H1 (cell line): ENCODE data around the gene PNPLA3. TPM values are rescaled to one million over a fixed set of nuclear protein-coding genes. Genes with fewer than 3 reads are reported as not detected.

ENCODE experiments used
- CTCF ChIA-PET: fragments of 300-600 bp; sonication (Branson Sonifier 250); formaldehyde crosslinking; loops from one replicate; lab custom pipeline; 2021; ENCODE audit not compliant: partially characterized antibody; lab: Charles Lee
- POLR2A ChIA-PET: fragments of 300-600 bp; sonication (Branson Sonifier 250); formaldehyde crosslinking; loops from one replicate; lab custom pipeline; 2021; ENCODE audit warnings: inconsistent platforms; ENCODE audit not compliant: partially characterized antibody; lab: Charles Lee
- DNase-seq, 2 experiments: peaks; one replicate each; pipeline versions ENCODE4 v3.0.0 to v3.0.0-alpha.2; 2010 to 2022; ENCODE audit warnings: low spot score in 2 of 2, low read depth in 1 of 2, mixed read lengths in 1 of 2
- FAIRE-seq: peaks from 2 replicates; lab custom pipeline; 2011; peaks lifted over from hg19 to GRCh38; lab: Jason Lieb, UNC
- H2AFZ ChIP-seq: 2 replicates; pipeline ENCODE4 v1.8.1; 2012; ENCODE audit warnings: low read length, inconsistent platforms
- H2AK5ac ChIP-seq: 2 replicates; pipeline ENCODE4 v1.6.1; 2013; ENCODE audit warnings: low read depth, low read length
- H2BK120ac ChIP-seq: replicated peaks from 2 replicates; pipeline ENCODE3; 2013; ENCODE audit warnings: low read depth, low read length, inconsistent platforms
- H2BK12ac ChIP-seq: 2 replicates; pipeline ENCODE4 v1.6.1; 2013; ENCODE audit warnings: low read depth, low read length
- H2BK15ac ChIP-seq: 2 replicates; pipeline ENCODE4 v1.6.1; 2013; ENCODE audit warnings: low read length
- H2BK20ac ChIP-seq: 2 replicates; pipeline ENCODE4 v1.6.1; 2013; ENCODE audit warnings: low read length
- H2BK5ac ChIP-seq: 2 replicates; pipeline ENCODE4 v1.6.1; 2013; ENCODE audit warnings: low read depth, low read length
- H3K14ac ChIP-seq: 2 replicates; pipeline ENCODE4 v1.6.1; 2013; ENCODE audit warnings: inconsistent platforms; ENCODE audit not compliant: insufficient read length
- H3K18ac ChIP-seq: 2 replicates; pipeline ENCODE4 v1.6.1; 2013; ENCODE audit warnings: low read length; ENCODE audit errors: extremely low read depth
- H3K23ac ChIP-seq: 2 replicates; pipeline ENCODE4 v1.6.1; 2013; ENCODE audit warnings: inconsistent platforms; ENCODE audit not compliant: insufficient read length
- H3K23me2 ChIP-seq: 2 replicates; pipeline ENCODE4 v1.6.1; 2013; ENCODE audit warnings: low read depth, low read length
- H3K27ac ChIP-seq: 2 replicates; pipeline ENCODE4 v1.6.1; 2011; ENCODE audit warnings: low read depth, low read length, inconsistent platforms
- H3K27me3 ChIP-seq, 4 experiments: replicated peaks in 1 of 4; 1 replicate in 1 of 4; 2 replicates in 3 of 4; pipeline versions ENCODE4 v1.6.1 to v1.8.1; 2011 to 2013; ENCODE audit warnings: low read length in 3 of 4, mild to moderate bottlenecking in 3 of 4, inconsistent platforms in 2 of 4, mixed read lengths in 2 of 4, moderate library complexity in 1 of 4; ENCODE audit not compliant: control insufficient read depth in 3 of 4, insufficient read depth in 3 of 4; ENCODE audit errors: extremely low read depth in 1 of 4
- H3K36me3 ChIP-seq, 4 experiments: 2 replicates each; pipeline versions ENCODE4 v1.6.1 to v1.8.1; 2011 to 2013; ENCODE audit warnings: mild to moderate bottlenecking in 4 of 4, low read length in 3 of 4, moderate library complexity in 2 of 4, control low read depth in 1 of 4, inconsistent platforms in 1 of 4; ENCODE audit not compliant: insufficient read depth in 4 of 4, control insufficient read depth in 2 of 4
- H3K4ac ChIP-seq: replicated peaks from 2 replicates; pipeline ENCODE3; 2013; ENCODE audit warnings: low read length, low read depth, mixed read lengths, inconsistent platforms; ENCODE audit not compliant: insufficient read length
- H3K4me1 ChIP-seq, 4 experiments: replicated peaks in 1 of 4; 1 replicate in 1 of 4; 2 replicates in 3 of 4; pipeline versions ENCODE4 v1.6.1 to v1.8.1; 2011 to 2013; ENCODE audit warnings: low read length in 3 of 4, inconsistent platforms in 2 of 4, mixed read lengths in 1 of 4; ENCODE audit not compliant: insufficient read depth in 4 of 4, control insufficient read depth in 3 of 4
- H3K4me2 ChIP-seq, 2 experiments: 2 replicates each; pipeline versions ENCODE4 v1.6.1 to v1.8.1; 2011 to 2013; ENCODE audit warnings: low read depth in 2 of 2, low read length in 2 of 2, control low read depth in 1 of 2, inconsistent platforms in 1 of 2, mild to moderate bottlenecking in 1 of 2; ENCODE audit not compliant: insufficient read depth in 1 of 2
- H3K4me3 ChIP-seq, 4 experiments: fragments of 200-600, 300-600 bp in 1 of 4; sonication (generic), shearing (Covaris generic), sonication (Bioruptor Twin) in 1 of 4; 2 replicates each; pipeline versions ENCODE4 v1.5.1 to v1.8.1; 2011 to 2016; ENCODE audit warnings: low read length in 4 of 4, low read depth in 3 of 4, control low read depth in 2 of 4, inconsistent platforms in 2 of 4, mild to moderate bottlenecking in 2 of 4, mixed read lengths in 1 of 4, moderate library complexity in 1 of 4; ENCODE audit not compliant: insufficient read depth in 2 of 4; ENCODE audit errors: extremely low read depth in 1 of 4
- H3K56ac ChIP-seq: replicated peaks from 2 replicates; pipeline ENCODE3; 2013; ENCODE audit warnings: low read depth, mild to moderate bottlenecking, mixed read lengths, low read length, inconsistent platforms; ENCODE audit not compliant: insufficient read length
- H3K79me1 ChIP-seq: 2 replicates; pipeline ENCODE4 v1.6.1; 2013; ENCODE audit warnings: low read depth, low read length, control low read depth
- H3K79me2 ChIP-seq, 2 experiments: 2 replicates each; pipeline versions ENCODE4 v1.6.1 to v1.8.1; 2012 to 2013; ENCODE audit warnings: low read length in 2 of 2, mild to moderate bottlenecking in 2 of 2, inconsistent platforms in 1 of 2; ENCODE audit not compliant: insufficient read depth in 2 of 2, control insufficient read depth in 1 of 2
- H3K9ac ChIP-seq, 4 experiments: replicated peaks in 1 of 4; 1 replicate in 1 of 4; 2 replicates in 3 of 4; pipeline versions ENCODE4 v1.6.1 to v1.8.1; 2011 to 2013; ENCODE audit warnings: low read depth in 3 of 4, low read length in 3 of 4, control low read depth in 2 of 4, mild to moderate bottlenecking in 2 of 4, moderate library complexity in 2 of 4, inconsistent platforms in 1 of 4; ENCODE audit errors: extremely low read depth in 1 of 4
- H3K9me3 ChIP-seq, 2 experiments: 2 replicates each; pipeline versions ENCODE4 v1.6.1 to v1.8.1; 2012 to 2013; ENCODE audit warnings: mild to moderate bottlenecking in 2 of 2, moderate library complexity in 2 of 2, control low read depth in 1 of 2, inconsistent platforms in 1 of 2, low read depth in 1 of 2, low read length in 1 of 2, mixed read lengths in 1 of 2; ENCODE audit not compliant: insufficient read depth in 2 of 2
- H4K20me1 ChIP-seq, 2 experiments: replicated peaks in 1 of 2; 2 replicates each; pipeline versions ENCODE3 to v1.8.1; 2011 to 2013; ENCODE audit warnings: inconsistent platforms in 2 of 2, low read length in 2 of 2, mild to moderate bottlenecking in 1 of 2; ENCODE audit not compliant: insufficient read depth in 2 of 2, control insufficient read depth in 1 of 2
- H4K5ac ChIP-seq: 2 replicates; pipeline ENCODE4 v1.6.1; 2013; ENCODE audit warnings: low read length, low read depth, mixed read lengths, inconsistent platforms; ENCODE audit not compliant: insufficient read length
- H4K8ac ChIP-seq: 2 replicates; pipeline ENCODE4 v1.8.0; 2013; ENCODE audit warnings: mild to moderate bottlenecking, moderate library complexity, low read length, inconsistent platforms; ENCODE audit not compliant: insufficient read depth; ENCODE audit errors: extremely low read depth
- H4K91ac ChIP-seq: replicated peaks from 2 replicates; pipeline ENCODE3; 2013; ENCODE audit warnings: low read length, mixed read lengths, inconsistent platforms; ENCODE audit not compliant: insufficient read length
- ATF3 ChIP-seq: IDR thresholded peaks from 2 replicates; pipeline ENCODE4 v1.6.1; 2011; ENCODE audit warnings: low read depth, mild to moderate bottlenecking, low read length; ENCODE audit not compliant: insufficient read depth
- BCL11A ChIP-seq, 2 experiments: IDR thresholded peaks; one replicate each; pipeline ENCODE4 v1.6.1; 2011; ENCODE audit warnings: low read depth in 2 of 2, low read length in 2 of 2, mild to moderate bottlenecking in 2 of 2
- CEBPB ChIP-seq: IDR thresholded peaks from 2 replicates; pipeline ENCODE4 v1.6.1; 2012; ENCODE audit warnings: low read depth, low read length
- CREB1 ChIP-seq: IDR thresholded peaks from 2 replicates; pipeline ENCODE4 v1.6.1; 2012; ENCODE audit warnings: inconsistent platforms
- GABPA ChIP-seq: IDR thresholded peaks from 2 replicates; pipeline ENCODE4 v1.6.1; 2011; ENCODE audit warnings: mild to moderate bottlenecking, low read length, moderate library complexity, borderline replicate concordance; ENCODE audit not compliant: insufficient read depth
- GTF2F1 ChIP-seq: IDR thresholded peaks from 2 replicates; pipeline ENCODE4 v1.6.1; 2012; ENCODE audit warnings: low read depth, low read length, improper control_type of control experiment, borderline replicate concordance
- JUND ChIP-seq: IDR thresholded peaks from 2 replicates; pipeline ENCODE4 v1.6.1; 2011; ENCODE audit warnings: mild to moderate bottlenecking, improper control_type of control experiment, low read length
- MAX ChIP-seq: IDR thresholded peaks from 2 replicates; pipeline ENCODE4 v1.6.1; 2012; ENCODE audit warnings: inconsistent platforms
- POU5F1 ChIP-seq: IDR thresholded peaks from 2 replicates; pipeline ENCODE4 v1.6.1; 2011; ENCODE audit warnings: low read depth, mild to moderate bottlenecking, low read length, moderate library complexity
- RFX5 ChIP-seq: IDR thresholded peaks from 2 replicates; pipeline ENCODE4 v1.6.1; 2011; ENCODE audit warnings: low read depth, low read length, improper control_type of control experiment, borderline replicate concordance
- SIN3A ChIP-seq, 2 experiments: IDR thresholded peaks in 1 of 2; conservative IDR thresholded peaks in 1 of 2; 2 replicates each; pipeline ENCODE4 v1.6.1; 2011 to 2012; ENCODE audit warnings: low read length in 2 of 2, improper control_type of control experiment in 1 of 2, low read depth in 1 of 2, mild to moderate bottlenecking in 1 of 2
- SRF ChIP-seq: IDR thresholded peaks from 2 replicates; pipeline ENCODE4 v1.6.1; 2011; ENCODE audit warnings: mild to moderate bottlenecking, low read depth, low read length, moderate library complexity
- SUZ12 ChIP-seq: fragments of 200-600 bp; sonication (generic); IDR thresholded peaks from 2 replicates; pipeline ENCODE4 v1.6.1; 2012; ENCODE audit warnings: mild to moderate bottlenecking, inconsistent platforms, low read length, moderate library complexity, mixed read lengths
- TCF12 ChIP-seq: IDR thresholded peaks from 2 replicates; pipeline ENCODE4 v1.6.1; 2011; ENCODE audit warnings: low read depth, mild to moderate bottlenecking, low read length
- WGBS, 2 experiments: shearing (Covaris generic) in 1 of 2; methylation state at CpG; one replicate each; pipeline versions ENCODE4 v1.1.6 to v1.1.7; 2013 to 2015; ENCODE audit warnings: low lambda C conversion rate in 2 of 2, mixed read lengths in 2 of 2, inconsistent platforms in 1 of 2, low coverage in 1 of 2, missing lambda C conversion rate in 1 of 2; ENCODE audit not compliant: insufficient replicate concordance in 2 of 2, insufficient coverage in 1 of 2, insufficient read length in 1 of 2; ENCODE audit errors: extremely low coverage in 1 of 2, missing lambda C conversion rate in 1 of 2; 5-methylcytosine and 5-hydroxymethylcytosine counted together
- polyA plus RNA-seq, 7 experiments: library from polyadenylated mRNA; depleted of rRNA in 3 of 7; stranded (reverse) in 5 of 7; unstranded in 2 of 7; fragments of >200 nt in 5 of 7; fragments of 200-250 nt in 2 of 7; gene quantifications; 1 replicate in 5 of 7; 2 replicates in 1 of 7; 4 replicates in 1 of 7; pipeline versions ENCODE4 v1.2.1 to v1.2.3, GENCODE V29; 2011 to 2013; ENCODE audit warnings: missing spikeins in 2 of 7, mixed read lengths in 2 of 7
- total RNA-seq: library from RNA; stranded (reverse); fragmentation: NEBNext Ultra II Directional; extraction: Animal tissue kit (Norgen Biotek cat#: 25700); gene quantifications from 2 replicates; pipeline ENCODE4 v1.2.1, GENCODE V29; 2021

The PNPLA3 gene
- total and polyA plus RNA-seq, 2 of the 8 experiments (the other 6 are each of a cell fraction or from before 2014, with no cell fraction given): 17.5 to 23.4 TPM

- no peak overlapping the region for H2BK120ac ChIP-seq
- H3K14ac ChIP-seq: no peak overlapping the region
- H3K36me3 ChIP-seq: peaks cover 18 to 55% (median 41%) of the 10 kb centered on the region in 4 experiments; a peak in 7 of 8 replicates
- no peak overlapping the region for H4K8ac ChIP-seq
- H3K4me1 ChIP-seq: no peaks in the 10 kb centered on the region
- H4K20me1 ChIP-seq: peaks cover 0 to 11% of the 10 kb centered on the region in 2 experiments
- DNase-seq (no peak), FAIRE-seq (no peak)
- no peak overlapping the region for H3K9ac ChIP-seq
- H3K4ac ChIP-seq: no peak overlapping the region
- H3K23ac ChIP-seq: no peak overlapping the region
- ChIA-PET CTCF (interaction anchor here (0.7 to 3.7 kb wide), 2 partner anchors 22 to 25 kb away, joined by 3 to 13 read pairs; no protein-coding TSS in a partner anchor), POLR2A (no interaction called here)
- H2BK15ac ChIP-seq: no peak overlapping the region
- no peak overlapping the region for H2AFZ ChIP-seq
- H4K5ac ChIP-seq: no peak overlapping the region
- no peak overlapping the region for H3K18ac ChIP-seq
- no peak overlapping the region for H2AK5ac ChIP-seq
- no peak overlapping the region for H3K56ac ChIP-seq
- no peak overlapping the region for H3K27ac ChIP-seq
- H3K4me2 ChIP-seq: no peak overlapping the region
- no peak overlapping the region for H2BK20ac ChIP-seq
- H3K4me3 ChIP-seq: no peak overlapping the region
- no peak overlapping the region for H2BK5ac ChIP-seq
- no peaks in the 10 kb centered on the region for H3K79me1 ChIP-seq
- 82% methylated on average over 8 of the region's 8 CpGs; no CpG with 5 or more reads in 1 of the 2 experiments for WGBS, 2 experiments
- H4K91ac ChIP-seq: no peak overlapping the region
- H3K23me2 ChIP-seq: no peaks in the 10 kb centered on the region
- no peaks in the 10 kb centered on the region for H3K27me3 ChIP-seq
- H2BK12ac ChIP-seq: no peak overlapping the region
- H3K79me2 ChIP-seq: no peaks in the 10 kb centered on the region
- no peaks in the 10 kb centered on the region for H3K9me3 ChIP-seq
- TF ChIP-seq GABPA (no peak), JUND (no peak), POU5F1 (no peak), SUZ12 (no peak), SIN3A (conservative IDR thresholded peaks at IDR 0.05 in 1 of 2, IDR thresholded peaks at IDR 0.05 in 1 of 2; ENCODE audit: low read depth in 1 of 2, low read length in 2 of 2) (no peak), RFX5 (no peak), BCL11A (IDR thresholded peaks at IDR 0.05; ENCODE audit: low read depth in 2 of 2, low read length in 2 of 2) (no peak), MAX (no peak), SRF (no peak), CEBPB (no peak), ATF3 (no peak), TCF12 (no peak), GTF2F1 (no peak), CREB1 (no peak)
Observed at GRCh38 chr22:43971112-43971511, 47.5 kb downstream of the PNPLA3 start.
